GM19467 (cell line): ENCODE results near the gene TANK.

Experiments
- ATAC-seq: cut with Tn5 transposase; IDR thresholded peaks from one replicate; pipeline ENCODE4 v1.9.1; 2021; ENCODE audit warnings: mild to moderate bottlenecking, moderate library complexity; ENCODE audit not compliant: unreplicated experiment

TANK gene

DNA sequence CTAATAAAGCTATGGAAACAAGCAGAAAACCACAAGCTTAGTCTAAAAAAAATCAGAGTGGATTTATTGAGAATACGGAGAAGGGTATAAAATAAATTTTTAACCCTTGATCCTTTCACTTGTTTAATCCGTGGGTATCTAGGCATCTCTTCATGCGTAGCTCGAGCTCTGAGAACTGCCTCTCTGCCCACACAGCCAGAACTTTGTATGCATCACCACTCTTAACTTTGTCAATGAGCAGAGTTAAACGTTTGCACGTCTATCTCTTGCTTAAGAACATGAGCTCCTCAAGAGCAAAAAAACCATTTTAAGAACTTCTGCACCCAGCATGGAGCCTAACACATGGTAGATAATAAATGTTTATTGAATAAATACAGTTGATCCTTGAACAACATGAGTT lies 26.9 kb upstream of the TANK start:
- ATAC-seq, result no peak

DNA sequence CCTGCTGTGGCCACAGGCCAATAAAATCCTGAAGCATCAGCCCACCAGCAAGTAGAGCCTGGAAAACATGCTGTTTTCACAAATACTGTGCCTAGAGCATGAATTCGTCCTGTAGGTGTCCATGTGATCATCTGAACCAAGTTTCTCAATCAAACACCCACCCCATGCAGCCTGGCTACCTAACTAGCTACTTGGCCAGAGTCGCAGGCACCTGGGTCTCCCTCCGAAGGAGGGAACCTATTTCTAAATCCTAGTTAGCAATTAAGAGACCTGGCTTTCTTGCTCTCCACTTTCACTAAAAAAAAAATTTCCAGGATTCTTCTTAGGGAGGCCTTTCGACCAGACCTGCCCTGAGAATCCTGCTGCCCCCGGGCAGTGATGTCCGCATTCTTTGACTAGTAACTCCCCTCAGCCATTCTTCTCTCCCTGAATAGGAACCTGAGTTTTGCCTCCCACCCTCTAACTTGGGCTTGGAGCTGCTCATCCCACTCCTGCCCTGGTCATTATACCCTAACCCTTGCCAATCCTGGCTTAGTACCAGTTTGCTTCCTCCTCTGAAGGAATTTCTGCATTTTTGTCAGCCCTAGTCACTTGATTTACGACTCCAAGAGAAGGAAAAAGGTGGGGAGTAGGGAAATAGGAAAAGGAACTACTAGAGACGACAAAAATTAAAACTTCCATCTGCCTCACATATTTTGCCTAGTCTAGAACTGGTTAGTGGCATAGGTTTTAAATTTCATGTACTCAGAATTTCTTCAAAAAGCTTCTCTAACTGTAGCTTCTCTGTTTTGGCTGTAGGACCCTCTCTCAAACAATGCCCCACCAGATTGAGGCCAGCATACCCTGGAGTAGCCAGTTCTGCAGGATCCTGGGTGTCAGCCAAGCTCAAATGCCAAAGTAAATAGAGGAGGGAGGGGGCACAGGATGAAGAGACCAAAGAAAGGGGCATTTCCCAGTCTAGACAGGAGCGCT lies 25.4 kb upstream of the TANK start:
- no peak for ATAC-seq

DNA sequence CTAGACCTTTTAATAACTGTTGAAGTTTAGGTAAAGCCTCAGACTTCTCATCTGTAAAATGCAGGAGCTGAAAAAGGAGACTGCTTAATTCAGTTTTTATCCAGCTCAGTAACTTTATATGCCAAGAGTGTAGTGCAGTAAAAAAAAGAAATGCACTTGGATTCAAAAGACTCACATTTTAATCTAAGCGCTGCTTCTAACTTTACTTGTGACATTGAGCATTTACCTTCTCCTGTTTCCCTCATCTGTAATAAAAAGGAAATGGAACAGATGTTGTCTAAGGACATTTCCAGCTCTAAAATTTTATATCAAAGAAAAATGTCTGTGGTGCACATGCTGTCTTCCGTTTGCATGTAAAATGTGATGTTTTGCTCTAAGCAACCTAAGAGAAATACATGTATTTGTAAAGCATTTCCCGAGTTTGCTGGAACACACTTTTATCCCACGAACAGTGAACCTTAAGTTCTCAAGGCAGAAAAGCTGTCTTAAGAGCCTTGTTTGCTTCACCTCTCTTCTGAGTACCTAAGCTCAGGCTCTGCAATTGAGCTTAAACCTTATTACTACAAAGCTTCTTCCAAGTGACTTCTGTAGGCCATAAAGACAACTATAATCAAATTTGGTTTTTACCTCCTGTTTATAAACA lies 24.2 kb upstream of the TANK start:
- no peak for ATAC-seq

DNA sequence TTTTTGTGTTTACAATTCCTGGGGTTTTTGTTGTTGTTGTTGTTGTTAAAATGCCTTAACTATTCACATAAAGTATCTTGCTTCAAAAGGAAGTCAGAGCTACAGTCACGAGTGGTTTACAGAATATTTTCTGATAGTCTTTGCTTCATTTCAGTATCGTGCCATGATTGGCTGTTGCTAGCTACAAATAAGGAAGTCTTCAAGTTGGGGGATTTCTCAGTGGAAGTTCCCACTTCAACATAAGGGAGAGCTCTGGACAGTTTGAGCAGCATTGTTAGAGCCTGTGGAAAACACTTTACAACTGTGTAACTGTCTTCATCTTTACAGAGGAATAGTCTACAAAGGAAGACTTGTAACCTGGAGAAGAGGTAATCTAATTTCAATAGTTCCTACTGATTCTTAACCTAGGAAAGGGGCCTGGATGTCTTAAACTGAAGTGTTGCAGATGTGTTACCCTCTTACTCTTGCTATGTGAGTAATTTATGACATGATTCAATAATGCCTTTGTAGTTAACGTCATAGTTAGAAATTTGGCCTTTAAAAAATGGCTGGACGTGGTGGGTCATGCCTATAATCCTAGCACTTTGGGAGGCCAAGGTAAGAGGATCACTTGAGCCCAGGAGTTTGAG lies 23.4 kb upstream of the TANK start:
- peak; percentile 72 for ATAC-seq

DNA sequence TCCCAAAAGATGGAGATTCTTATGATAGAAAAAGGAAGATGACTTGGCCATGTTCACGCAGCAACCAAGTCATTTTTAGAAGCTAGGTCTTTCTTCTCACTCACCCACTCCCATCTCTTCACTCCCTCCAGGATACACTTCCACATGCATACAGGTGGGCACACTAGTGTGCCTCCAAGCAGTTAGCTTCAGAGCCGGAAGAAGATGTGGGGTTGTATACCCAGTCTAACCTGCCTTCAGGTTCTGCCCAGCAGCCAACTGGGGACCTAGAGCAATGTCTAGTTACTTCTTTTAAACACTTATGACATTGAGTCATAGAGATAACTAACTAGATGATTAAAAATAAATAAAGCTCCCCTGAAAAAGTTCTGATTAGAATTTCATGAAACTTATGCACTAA lies 21.8 kb upstream of the TANK start:
- no peak for ATAC-seq

DNA sequence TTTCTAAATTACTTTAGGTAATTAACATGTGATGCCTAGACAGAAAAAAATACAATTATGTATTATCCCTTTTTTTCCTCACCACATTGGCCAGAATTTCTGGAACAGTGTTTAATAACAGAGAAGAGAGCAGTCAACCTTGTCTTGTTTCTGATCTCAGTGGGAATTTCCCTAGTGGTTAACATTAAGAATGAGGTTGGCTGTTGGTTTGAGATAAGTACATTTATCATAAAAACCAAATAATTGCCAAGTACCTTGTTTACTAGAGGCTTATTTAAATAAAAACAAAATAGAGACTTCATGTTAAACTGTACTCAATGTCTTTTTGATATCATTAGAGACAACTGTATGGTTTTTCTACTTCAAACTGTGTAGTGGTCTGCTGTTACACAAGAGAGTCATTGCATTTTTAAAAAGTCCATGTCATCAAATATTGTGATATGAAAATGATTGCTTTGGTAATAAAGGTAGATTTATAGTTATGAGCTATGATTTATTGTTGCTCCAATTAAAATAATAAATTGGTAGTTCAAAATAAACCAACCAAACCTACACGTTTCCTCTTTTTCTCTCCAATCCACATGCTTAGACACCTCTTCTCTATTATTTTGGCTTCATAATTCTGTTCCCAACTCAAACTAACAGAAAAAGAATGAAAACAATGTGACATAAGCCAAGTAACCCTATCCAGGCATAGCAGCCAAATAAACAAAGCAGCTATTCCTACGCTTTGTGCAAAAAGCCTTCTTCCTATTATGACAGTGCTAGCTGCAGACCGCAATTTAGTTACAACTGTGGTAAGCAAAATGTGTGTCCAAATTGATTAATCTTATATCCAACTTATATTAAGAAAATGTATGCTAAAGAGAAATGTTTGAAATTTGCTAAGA lies 20.9 kb upstream of the TANK start:
- ATAC-seq, result no peak

DNA sequence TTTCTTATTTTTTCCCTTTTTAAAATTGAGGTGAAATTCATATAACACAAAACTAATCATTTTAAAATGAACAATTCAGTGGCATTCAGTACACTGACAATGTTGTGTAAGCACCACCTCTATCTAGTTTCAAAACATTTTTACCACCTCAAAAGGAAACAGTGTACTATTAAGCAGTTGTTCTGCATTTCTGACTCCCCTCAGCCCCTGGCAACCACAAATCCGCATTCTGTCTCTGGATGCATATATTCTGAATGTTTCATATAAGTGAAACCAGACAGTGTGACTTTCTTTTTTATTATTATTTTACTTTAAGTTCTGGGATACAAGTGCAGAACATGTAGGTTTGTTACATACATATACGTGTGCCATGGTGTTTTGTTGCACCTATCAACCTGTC lies 19.2 kb upstream of the TANK start:
- ATAC-seq, result peak; percentile 42

DNA sequence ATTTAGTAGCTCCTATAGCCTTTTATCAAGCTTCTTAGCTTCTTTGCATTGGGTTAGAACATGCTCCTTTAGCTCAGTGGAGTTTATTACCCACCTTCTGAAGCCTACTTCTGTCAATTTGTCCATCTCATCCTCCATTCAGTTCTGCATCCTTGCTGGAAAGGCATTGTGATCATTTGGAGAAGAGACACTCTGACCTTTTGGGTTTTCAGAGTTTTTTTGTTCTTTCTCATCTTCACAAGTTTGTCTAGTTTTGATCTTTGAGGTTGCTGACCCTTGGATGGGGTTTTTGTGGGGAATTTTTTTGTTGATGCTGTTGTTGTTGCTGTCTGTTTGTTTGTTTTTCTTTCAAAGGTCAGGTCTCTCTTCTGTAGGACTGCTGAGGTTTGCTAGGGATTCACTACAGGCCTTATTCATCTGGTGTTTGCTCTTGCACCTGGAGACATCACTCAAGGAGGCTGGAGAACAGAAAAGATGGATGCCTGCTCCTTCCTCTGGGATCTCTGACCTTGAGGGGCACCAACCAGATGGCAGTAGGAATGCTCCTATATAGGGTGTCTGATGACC lies 13.9 kb upstream of the TANK start:
- ATAC-seq, result no peak

DNA sequence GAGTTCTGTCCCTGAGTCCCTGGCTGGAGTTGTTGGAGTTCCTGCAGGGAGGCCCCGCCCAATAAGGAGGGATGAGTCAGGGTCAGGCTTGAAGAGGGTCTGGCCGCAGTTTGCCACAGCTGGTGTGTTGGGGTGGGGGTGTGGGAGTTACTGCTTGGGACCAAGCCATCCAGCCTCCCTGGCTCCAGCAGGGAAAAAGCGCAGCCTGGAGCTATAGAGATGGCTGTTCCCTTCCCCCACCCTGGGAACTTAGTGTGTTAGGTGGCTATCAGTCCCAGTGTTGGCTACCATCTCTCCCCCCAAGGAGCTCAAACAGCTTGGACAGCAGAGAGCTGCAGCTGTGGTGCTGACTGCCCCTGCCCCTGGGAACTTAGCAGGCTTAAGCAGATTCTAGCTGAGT lies 13.2 kb upstream of the TANK start:
- no peak for ATAC-seq

DNA sequence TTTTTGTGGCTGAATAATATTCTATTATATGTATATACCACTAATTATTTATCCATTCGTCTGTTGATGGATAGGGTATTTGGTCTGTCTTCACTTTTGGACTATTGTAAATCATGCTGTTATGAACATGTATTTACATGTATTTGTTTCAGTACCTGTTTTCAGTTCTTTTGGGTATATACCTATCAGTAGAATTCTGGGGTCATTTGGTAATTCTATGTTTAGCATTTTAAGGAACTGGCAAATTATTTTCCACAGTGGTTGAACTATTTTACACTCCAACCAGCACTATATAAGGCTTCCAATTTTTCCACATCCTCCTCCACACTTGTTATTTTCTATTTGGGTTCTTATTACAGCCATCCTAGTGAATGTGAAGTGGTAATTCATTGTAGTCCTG lies 12.4 kb upstream of the TANK start:
- ATAC-seq, result no peak

DNA sequence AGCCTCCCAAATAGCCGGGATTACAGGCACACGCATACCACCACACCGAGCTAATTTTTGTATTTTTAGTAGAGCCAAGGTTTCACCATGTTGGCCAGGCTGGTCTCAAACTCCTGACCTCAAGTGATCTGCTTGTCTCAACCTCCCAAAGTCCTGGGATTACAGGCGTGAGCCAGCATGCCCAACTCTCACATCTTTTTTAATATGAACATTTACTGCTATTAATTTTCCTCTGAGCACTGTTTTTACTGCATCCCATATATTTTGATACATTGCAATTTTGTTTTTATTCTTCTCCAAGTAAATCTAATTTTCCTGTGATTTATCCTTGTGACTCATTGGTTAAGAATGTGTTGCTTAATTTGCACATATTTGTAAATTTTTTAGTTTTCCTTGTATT lies 9.5 kb upstream of the TANK start:
- ATAC-seq, result no peak

DNA sequence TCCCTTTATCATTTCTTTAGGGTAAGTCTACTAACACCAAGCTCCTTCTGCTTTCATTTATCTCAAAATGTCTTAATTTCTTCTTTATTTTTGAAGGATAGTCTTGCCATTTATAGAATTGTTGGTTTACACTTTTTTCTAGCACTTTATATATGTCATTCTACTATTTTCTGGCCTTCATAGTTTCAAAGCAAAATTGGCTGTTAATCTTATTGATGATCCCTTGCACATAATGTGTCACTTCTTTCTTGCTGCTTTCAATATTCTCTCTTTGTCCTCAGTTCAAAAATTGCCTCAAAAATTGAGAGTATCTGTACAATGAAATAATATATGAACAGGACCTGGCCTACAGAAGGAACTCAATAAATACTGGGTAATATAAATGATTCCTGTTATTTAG lies 7.9 kb upstream of the TANK start:
- no peak for ATAC-seq

DNA sequence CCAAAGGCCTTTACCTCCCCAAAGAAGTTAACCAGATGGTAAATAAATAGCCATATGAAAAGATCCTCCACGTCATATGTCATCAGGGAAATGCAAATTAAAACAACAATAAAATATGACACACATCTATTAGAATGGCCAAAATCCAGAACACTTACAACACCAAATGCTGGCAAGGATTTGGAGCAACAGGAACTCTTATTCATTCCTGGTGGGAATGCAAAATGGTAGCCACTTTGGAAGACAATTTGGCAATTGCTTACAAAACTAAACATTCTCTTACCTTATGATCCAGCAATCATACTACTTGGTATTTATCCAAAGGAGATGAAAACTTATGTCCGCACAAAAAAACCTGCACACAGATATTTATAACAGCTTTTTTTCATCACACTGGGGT lies 1.3 kb upstream of the TANK start:
- no peak for ATAC-seq

DNA sequence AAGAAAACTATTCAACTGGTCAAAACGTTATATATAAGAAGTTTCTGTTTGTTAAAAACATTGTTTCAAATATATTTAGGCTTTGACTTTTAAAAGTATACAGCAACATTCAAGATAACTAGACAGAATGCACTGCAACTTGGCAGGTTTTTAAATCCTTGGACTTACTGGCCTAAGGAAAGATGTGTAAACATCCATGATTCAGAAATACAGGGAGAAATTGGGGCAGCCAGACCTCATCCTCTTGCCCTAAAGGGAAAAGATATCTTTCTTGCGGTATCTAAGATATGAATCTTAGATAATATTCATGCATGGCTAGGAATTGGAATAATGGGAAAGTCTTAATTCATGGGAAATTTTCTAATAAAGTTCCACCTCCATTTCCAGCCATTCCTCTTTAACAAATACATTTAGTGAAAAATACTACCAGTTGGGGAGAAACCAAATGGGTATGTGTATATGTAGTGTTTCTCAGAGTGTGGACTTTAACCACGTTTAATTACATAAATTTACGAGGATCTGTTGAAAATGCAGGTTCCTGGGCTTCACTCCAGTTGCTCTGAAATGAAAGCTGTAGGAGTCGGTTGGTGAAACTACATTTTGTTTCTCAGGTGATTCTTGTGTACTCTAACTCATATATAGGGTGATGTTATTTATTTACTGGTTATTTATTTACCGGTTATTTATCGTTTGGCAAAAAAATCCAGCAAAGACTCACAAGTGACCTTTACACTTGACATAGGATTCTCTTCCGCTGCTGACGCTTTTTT lies 587 bp upstream of the TANK start:
- peak; percentile 3 for ATAC-seq

DNA sequence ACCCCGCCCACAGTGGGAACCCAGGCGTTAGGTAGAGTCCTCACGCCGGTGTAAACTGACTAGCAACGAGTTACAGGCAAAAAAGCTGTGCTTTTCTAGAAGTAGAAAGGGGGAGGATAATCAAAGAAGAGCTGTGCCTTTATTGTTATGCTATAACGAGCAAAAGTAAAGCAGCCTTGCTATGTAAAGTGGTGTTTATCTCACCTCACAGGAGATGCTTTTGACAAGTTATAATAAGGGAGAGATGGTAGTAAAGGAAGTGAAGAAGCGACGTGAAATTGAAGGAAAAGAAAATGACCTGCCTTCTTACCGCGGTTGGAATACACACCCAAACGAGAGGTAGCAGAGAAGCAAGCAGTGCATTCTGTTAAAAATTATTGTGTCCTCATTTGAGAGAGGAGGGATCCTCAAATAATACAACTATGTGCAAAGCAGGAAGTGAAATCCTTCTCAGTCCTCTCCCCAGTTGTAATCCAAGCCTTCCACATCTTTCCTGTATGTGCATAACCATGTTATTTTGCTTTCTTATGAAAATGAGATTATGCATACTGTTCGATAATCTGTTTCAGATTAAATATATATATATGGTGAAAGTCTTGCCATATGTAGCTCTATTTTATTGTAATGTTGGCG lies 962 bp downstream of the TANK start:
- no peak for ATAC-seq

DNA sequence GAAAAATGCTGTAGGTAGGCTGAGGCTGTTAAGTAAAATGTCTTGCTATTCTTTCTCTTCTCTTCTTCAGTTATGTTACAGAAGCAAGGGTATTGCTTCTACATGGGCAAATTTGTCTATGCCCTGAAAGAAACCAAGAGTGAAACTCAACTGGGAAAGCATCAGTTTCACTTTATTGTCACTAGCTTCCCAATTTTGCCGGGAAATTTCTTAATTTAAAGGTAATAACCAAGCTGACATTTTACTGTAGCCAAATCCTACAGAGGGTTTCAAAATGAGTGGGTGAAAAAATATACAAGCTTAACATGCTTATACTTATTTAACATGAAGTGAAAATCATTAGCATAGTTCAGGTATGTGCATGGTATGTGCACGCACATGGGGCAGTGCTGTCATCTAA lies 3.2 kb downstream of the TANK start:
- ATAC-seq, result no peak

DNA sequence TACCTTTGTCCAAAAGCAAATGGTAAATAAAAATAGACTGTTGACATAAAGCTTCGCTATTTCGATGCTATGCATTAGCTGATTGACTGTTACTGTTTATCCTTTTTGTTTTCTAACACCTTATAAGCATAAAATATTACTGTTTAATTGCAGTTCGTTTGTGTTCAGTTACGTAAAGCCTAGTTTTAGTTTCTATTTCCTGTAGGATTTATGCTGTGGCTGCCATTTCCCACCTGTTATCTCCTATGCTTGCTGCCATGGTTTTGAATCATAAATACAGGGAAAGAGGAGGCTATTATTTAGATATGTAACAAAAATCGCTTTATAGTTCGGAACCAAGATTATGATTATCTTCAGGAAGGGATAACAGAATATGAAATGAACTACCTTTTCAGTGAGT lies 3.9 kb downstream of the TANK start:
- ATAC-seq, result no peak

DNA sequence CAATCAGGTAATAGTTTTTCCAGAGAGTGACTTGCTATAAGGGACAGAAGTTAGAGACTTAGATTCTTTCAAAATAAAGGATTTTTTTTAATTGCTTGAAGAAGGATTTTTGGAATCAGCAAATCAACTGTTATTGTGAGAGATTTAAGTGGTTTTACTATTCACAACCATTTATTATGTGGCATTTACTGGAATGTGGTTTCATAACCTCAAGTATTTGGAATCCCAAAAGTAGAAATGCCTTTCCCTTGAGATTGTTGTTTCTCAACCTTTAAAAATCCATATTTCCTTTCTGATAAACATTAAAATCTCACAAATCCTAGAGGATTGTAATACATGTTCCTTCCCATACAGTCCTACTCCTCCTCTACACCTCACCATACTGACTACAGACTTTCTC lies 5.0 kb downstream of the TANK start:
- no peak for ATAC-seq

DNA sequence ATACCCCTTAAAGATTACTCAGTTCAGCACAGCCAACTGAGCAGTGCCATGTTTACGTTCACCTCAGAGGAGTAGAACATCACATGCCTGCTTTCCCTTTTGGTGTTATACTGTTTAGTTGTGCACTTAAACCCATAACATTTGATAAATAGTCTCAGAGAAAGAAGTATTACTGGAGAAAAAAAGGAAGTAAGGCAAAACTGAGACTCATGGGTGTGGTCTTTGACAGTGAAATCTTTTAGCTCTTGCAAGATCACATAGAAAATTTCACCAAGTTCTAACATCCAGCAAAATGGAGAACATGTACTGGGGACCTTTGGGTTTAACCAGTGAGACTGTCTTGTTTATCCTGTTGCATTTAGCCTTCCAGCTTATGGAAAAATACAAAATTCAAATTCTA lies 5.6 kb downstream of the TANK start:
- ATAC-seq, result no peak
